Measurements from ENCODE around the gene GRB14.

The GRB14 gene

DNA sequence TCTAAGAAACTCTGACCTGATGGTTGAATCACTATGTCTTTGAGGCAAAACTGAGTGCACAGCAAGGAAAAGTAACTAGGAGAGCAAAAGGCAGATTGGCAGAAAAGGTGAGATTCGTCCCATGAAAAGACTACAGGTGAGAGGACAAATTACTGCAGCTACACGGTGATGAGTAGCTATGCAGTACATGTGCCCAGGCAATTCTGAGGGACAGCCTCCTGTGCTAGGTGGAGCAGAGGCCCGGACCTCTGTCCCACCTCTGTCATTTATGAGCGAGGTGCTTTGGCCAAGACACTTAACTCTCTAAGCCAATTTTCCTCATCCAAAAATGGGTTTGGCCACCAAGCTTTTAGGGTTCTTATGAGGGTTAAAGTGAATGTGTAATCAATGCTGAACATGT is 59.9 kb downstream of the GRB14 start:
- TF ChIP-seq NFIC (IDR thresholded peaks at IDR 0.05) (no peak), TCF12 (IDR thresholded peaks at IDR 0.05; ENCODE audit: low read depth) (no peak), TEAD4 (IDR thresholded peaks at IDR 0.05) (no peak), ZBTB7A (IDR thresholded peaks at IDR 0.05; ENCODE audit: low read depth) (no peak), EP300 (IDR thresholded peaks at IDR 0.05; ENCODE audit: borderline replicate concordance) (no peak), EGR1 (IDR thresholded peaks at IDR 0.05) (no peak), RAD21 (IDR thresholded peaks at IDR 0.05; ENCODE audit: low read depth) (no peak), CREB1 (IDR thresholded peaks at IDR 0.05; ENCODE audit: low read depth) (no peak), TAF1 (IDR thresholded peaks at IDR 0.05; ENCODE audit: low read depth) (no peak), FOXM1 (IDR thresholded peaks at IDR 0.05; ENCODE audit: borderline replicate concordance, low read depth) (no peak), YY1 (IDR thresholded peaks at IDR 0.05; ENCODE audit: low read depth) (no peak)
- TF ChIP-seq, protein P1, sequence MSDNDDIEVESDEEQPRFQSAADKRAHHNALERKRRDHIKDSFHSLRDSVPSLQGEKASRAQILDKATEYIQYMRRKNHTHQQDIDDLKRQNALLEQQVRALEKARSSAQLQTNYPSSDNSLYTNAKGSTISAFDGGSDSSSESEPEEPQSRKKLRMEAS (IDR thresholded peaks at IDR 0.05): no peak
- TF ChIP-seq, protein P2, sequence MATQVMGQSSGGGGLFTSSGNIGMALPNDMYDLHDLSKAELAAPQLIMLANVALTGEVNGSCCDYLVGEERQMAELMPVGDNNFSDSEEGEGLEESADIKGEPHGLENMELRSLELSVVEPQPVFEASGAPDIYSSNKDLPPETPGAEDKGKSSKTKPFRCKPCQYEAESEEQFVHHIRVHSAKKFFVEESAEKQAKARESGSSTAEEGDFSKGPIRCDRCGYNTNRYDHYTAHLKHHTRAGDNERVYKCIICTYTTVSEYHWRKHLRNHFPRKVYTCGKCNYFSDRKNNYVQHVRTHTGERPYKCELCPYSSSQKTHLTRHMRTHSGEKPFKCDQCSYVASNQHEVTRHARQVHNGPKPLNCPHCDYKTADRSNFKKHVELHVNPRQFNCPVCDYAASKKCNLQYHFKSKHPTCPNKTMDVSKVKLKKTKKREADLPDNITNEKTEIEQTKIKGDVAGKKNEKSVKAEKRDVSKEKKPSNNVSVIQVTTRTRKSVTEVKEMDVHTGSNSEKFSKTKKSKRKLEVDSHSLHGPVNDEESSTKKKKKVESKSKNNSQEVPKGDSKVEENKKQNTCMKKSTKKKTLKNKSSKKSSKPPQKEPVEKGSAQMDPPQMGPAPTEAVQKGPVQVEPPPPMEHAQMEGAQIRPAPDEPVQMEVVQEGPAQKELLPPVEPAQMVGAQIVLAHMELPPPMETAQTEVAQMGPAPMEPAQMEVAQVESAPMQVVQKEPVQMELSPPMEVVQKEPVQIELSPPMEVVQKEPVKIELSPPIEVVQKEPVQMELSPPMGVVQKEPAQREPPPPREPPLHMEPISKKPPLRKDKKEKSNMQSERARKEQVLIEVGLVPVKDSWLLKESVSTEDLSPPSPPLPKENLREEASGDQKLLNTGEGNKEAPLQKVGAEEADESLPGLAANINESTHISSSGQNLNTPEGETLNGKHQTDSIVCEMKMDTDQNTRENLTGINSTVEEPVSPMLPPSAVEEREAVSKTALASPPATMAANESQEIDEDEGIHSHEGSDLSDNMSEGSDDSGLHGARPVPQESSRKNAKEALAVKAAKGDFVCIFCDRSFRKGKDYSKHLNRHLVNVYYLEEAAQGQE (IDR thresholded peaks at IDR 0.05; ENCODE audit: low read depth): no peak
- TF ChIP-seq, protein P3, sequence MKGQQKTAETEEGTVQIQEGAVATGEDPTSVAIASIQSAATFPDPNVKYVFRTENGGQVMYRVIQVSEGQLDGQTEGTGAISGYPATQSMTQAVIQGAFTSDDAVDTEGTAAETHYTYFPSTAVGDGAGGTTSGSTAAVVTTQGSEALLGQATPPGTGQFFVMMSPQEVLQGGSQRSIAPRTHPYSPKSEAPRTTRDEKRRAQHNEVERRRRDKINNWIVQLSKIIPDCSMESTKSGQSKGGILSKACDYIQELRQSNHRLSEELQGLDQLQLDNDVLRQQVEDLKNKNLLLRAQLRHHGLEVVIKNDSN (IDR thresholded peaks at IDR 0.05): no peak

DNA sequence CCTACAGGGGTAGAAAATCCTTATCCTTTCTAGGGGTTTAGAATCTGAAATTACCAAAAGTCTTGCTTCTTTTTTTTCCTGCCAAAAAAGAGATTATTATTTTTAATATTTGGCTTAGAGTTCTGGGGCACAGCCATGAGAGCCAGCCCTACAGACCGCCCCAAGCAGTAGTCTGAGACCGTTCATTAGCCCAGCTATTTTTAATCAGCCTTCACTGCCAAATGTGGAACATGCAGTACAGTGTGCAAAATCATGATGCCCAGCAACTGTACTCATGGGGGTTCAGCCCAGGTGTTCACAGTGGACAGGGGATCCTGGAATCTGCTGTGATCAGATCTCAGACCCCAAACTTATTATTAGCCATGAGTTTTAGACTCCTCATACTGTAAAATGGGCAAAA is 60.4 kb downstream of the GRB14 start:
- TF ChIP-seq NFIC (IDR thresholded peaks at IDR 0.05): no peak
- TF ChIP-seq RAD21 (IDR thresholded peaks at IDR 0.05; ENCODE audit: low read depth): no peak
- no peak for TF ChIP-seq FOXM1 (IDR thresholded peaks at IDR 0.05; ENCODE audit: borderline replicate concordance, low read depth)
- no peak for TF ChIP-seq ZBTB7A (IDR thresholded peaks at IDR 0.05; ENCODE audit: low read depth)

DNA sequence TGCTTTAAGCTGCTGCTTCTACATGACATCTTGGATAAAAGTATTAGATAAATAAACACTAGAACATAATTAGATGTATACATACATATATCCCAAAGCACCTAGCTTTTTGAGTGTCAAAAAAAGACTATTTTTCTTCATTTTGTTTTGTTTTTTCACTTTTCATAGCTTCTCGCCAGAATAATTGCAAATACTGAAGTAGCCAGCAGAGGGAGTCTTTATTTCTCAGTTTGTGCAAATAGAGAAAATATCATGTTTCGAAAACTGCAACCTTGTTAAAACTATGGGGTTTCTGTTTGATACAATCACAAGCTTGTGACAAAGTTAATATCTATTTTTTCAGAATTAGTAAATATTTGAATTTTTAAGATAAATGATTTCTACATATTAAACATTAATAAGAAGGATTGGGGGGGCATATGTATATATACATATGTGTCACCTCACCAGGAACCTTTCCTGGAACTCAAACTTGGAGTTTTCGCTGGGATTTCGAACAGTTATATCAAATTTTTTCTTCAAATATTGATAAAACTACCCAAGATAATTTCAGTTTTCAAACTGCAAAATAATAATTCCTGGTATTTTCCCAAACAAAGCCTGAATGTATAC is 61.0 kb downstream of the GRB14 start:
- TF ChIP-seq TEAD4 (IDR thresholded peaks at IDR 0.05): no peak
- peak; percentile 50 for TF ChIP-seq RAD21 (IDR thresholded peaks at IDR 0.05; ENCODE audit: low read depth)

DNA sequence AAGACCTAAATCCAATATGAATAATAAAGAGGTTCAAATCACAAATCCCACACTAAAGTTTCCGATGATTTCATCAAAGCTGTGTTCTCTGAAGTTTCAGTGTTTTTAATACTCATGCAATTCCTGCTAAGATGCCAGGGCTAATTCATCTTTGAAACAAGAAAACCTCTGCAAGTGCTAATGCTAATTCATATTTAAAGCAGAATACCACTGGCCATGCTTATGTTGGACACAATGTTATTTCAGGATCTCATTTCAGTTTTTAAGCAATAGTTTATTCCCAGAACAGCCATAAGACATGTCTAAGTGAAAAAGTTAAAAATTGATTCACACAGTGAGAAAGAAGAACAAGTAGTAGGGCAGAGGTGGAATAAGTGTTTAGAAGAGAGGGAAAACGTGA is 62.8 kb downstream of the GRB14 start:
- TF ChIP-seq CREB1 (IDR thresholded peaks at IDR 0.05; ENCODE audit: low read depth): no peak
- TF ChIP-seq EP300 (IDR thresholded peaks at IDR 0.05; ENCODE audit: borderline replicate concordance): no peak
- TF ChIP-seq ZBTB7A (IDR thresholded peaks at IDR 0.05; ENCODE audit: low read depth): no peak
- TF ChIP-seq, protein P2 (IDR thresholded peaks at IDR 0.05; ENCODE audit: low read depth): no peak
- TF ChIP-seq, protein P3 (IDR thresholded peaks at IDR 0.05): no peak
- TF ChIP-seq TAF1 (IDR thresholded peaks at IDR 0.05; ENCODE audit: low read depth): no peak
- no peak for TF ChIP-seq NFIC (IDR thresholded peaks at IDR 0.05)
- TF ChIP-seq, protein P1 (IDR thresholded peaks at IDR 0.05): no peak
- no peak for TF ChIP-seq EGR1 (IDR thresholded peaks at IDR 0.05)
- no peak for TF ChIP-seq FOXM1 (IDR thresholded peaks at IDR 0.05; ENCODE audit: borderline replicate concordance, low read depth)
- TF ChIP-seq TEAD4 (IDR thresholded peaks at IDR 0.05): no peak
- no peak for TF ChIP-seq RAD21 (IDR thresholded peaks at IDR 0.05; ENCODE audit: low read depth)
- no peak for TF ChIP-seq TCF12 (IDR thresholded peaks at IDR 0.05; ENCODE audit: low read depth)
- TF ChIP-seq YY1 (IDR thresholded peaks at IDR 0.05; ENCODE audit: low read depth): no peak

DNA sequence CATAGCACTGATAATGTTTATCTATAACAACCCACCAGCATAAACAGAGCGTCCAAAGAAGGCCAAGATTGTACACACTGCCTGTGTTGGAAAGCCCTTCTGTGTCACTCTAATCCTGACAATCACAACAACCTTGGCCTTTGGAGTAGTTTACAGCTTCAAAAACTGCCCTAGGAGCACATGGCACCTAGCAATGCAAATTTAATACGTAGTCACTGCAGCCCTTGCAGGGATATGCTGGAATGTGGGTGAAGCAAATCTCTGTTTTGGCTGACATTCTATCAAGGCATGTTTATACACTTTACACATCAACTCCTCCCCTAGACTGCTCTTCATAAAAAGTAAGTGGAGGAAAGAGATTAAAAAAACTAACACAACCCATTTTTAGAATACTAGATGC is 66.8 kb downstream of the GRB14 start:
- TF ChIP-seq, protein P2 (IDR thresholded peaks at IDR 0.05; ENCODE audit: low read depth): no peak
- TF ChIP-seq CEBPB (IDR thresholded peaks at IDR 0.05) (no peak), FOXM1 (IDR thresholded peaks at IDR 0.05; ENCODE audit: borderline replicate concordance, low read depth) (no peak), NFIC (IDR thresholded peaks at IDR 0.05) (no peak), RAD21 (IDR thresholded peaks at IDR 0.05; ENCODE audit: low read depth) (no peak), TCF12 (IDR thresholded peaks at IDR 0.05; ENCODE audit: low read depth) (no peak), EGR1 (IDR thresholded peaks at IDR 0.05) (no peak), TEAD4 (IDR thresholded peaks at IDR 0.05) (no peak), EP300 (IDR thresholded peaks at IDR 0.05; ENCODE audit: borderline replicate concordance) (no peak), YY1 (IDR thresholded peaks at IDR 0.05; ENCODE audit: low read depth) (no peak), ZBTB7A (IDR thresholded peaks at IDR 0.05; ENCODE audit: low read depth) (no peak), TAF1 (IDR thresholded peaks at IDR 0.05; ENCODE audit: low read depth) (no peak), CREB1 (IDR thresholded peaks at IDR 0.05; ENCODE audit: low read depth) (no peak)
- TF ChIP-seq, protein P3 (IDR thresholded peaks at IDR 0.05): no peak
- TF ChIP-seq, protein P1 (IDR thresholded peaks at IDR 0.05): no peak
